Measurements from ENCODE around the gene NOS1AP. TPM values are rescaled to one million over a fixed set of nuclear protein-coding genes. Genes with fewer than 3 reads are reported as not detected.

Gene NOS1AP
- total RNA-seq, 1 experiment from 2014 or later: 14.7 TPM

DNA sequence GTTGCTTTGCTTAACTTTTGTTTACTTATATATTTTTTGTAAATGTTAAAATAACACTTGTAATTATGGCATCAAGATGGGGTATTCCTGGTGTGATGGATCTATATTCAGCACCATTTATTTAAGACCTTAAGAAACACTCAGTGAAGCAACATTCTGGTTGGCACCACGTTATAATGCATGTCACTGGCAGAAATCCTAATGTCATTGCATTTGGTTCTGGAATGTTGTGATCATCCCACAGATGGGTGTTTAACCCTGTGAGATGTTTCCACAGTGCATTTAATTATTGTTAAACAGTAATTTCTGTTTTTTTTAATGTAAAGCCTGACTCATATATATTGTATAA is 116.5 kb downstream of the NOS1AP start (continued):
- TF ChIP-seq IRF2 (CRISPR knock-in tag; IDR thresholded peaks at IDR 0.05; ENCODE audit: borderline replicate concordance, low read depth): no peak
- TF ChIP-seq, protein P1, sequence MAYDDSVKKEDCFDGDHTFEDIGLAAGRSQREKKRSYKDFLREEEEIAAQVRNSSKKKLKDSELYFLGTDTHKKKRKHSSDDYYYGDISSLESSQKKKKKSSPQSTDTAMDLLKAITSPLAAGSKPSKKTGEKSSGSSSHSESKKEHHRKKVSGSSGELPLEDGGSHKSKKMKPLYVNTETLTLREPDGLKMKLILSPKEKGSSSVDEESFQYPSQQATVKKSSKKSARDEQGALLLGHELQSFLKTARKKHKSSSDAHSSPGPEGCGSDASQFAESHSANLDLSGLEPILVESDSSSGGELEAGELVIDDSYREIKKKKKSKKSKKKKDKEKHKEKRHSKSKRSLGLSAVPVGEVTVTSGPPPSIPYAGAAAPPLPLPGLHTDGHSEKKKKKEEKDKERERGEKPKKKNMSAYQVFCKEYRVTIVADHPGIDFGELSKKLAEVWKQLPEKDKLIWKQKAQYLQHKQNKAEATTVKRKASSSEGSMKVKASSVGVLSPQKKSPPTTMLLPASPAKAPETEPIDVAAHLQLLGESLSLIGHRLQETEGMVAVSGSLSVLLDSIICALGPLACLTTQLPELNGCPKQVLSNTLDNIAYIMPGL (CRISPR knock-in tag; IDR thresholded peaks at IDR 0.05): no peak

DNA sequence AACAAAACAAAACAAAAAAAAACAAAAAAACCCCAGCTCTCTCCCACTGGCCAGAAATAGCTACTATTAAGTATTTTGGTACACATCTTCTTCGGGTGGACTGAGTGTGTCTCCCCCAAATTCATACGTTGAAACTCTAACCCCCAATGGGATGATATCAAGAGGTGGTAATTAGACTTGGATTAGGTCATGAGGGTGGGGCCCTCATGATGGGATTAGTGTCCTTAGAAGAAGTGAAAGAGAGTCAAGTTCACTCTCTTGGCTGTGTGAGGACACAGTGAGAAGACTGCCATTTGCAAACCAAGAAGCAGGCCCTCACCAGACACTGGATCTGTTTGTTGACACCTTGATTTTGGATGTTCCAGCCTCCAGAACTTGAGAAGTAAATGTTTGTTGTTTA is 116.9 kb downstream of the NOS1AP start:
- ATAC-seq (no peak), DNase-seq (ENCODE audit: low spot score) (no peak)
- no peaks in the 10 kb centered on the region for H3K27me3 Mint-ChIP-seq (ENCODE audit: low read depth)
- ChIA-PET CTCF (no interaction called here), POLR2A (no interaction called here)
- H3K9me3 Mint-ChIP-seq: peaks cover 6% of the 10 kb centered on the region
- peaks cover 11% of the 10 kb centered on the region; the same call in 1 of the 2 replicates for H3K36me3 Mint-ChIP-seq
- TF ChIP-seq EMX1 (CRISPR knock-in tag; IDR thresholded peaks at IDR 0.05) (no peak), ZNF219 (CRISPR knock-in tag; IDR thresholded peaks at IDR 0.05; ENCODE audit: borderline replicate concordance) (no peak), IRF2 (CRISPR knock-in tag; IDR thresholded peaks at IDR 0.05; ENCODE audit: borderline replicate concordance, low read depth) (no peak)
- TF ChIP-seq, protein P2, sequence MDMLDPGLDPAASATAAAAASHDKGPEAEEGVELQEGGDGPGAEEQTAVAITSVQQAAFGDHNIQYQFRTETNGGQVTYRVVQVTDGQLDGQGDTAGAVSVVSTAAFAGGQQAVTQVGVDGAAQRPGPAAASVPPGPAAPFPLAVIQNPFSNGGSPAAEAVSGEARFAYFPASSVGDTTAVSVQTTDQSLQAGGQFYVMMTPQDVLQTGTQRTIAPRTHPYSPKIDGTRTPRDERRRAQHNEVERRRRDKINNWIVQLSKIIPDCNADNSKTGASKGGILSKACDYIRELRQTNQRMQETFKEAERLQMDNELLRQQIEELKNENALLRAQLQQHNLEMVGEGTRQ (CRISPR knock-in tag; IDR thresholded peaks at IDR 0.05): no peak
- H3K27ac Mint-ChIP-seq: no peak overlapping the region
- no peak overlapping the region for H3K4me3 Mint-ChIP-seq
- H3K4me1 Mint-ChIP-seq: peaks cover 21% of the 10 kb centered on the region

DNA sequence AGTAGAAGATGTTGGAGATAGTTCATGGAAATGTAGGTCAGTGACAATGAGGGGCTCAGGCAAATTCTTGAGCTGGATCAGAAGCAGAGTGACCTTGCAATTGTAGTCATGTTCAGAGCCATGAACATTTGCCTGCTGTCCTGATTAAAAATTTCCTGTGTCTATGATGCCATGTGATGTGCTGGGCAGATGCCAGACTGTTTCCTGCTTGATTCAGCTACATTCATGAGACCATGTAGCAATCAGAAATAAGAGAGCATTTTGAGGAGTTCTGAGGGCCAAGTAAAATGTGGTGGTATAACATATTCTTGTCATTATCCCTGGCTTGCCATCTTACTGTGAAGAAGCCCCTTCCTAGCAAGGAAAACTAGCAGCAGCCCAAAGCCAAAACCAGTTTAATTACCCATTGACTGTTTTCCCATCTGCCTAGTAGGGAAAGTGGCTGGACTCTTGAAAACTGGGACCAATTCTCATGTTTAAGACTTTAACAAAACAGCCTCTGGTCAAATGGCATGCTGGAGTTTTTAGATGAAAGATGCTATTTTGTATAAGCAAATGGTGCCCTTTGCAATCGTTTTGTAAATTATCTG is 118.3 kb downstream of the NOS1AP start:
- peaks cover 6% of the 10 kb centered on the region for H3K9me3 Mint-ChIP-seq
- peaks cover 8% of the 10 kb centered on the region; the same call in 1 of the 2 replicates for H3K36me3 Mint-ChIP-seq
- H3K4me1 Mint-ChIP-seq: peaks cover 31% of the 10 kb centered on the region
- TF ChIP-seq NR2C2 (CRISPR knock-in tag; IDR thresholded peaks at IDR 0.05) (no peak), HMGA2 (CRISPR knock-in tag; IDR thresholded peaks at IDR 0.05) (no peak), ZNF121 (CRISPR knock-in tag; IDR thresholded peaks at IDR 0.05) (no peak), JAZF1 (CRISPR knock-in tag; IDR thresholded peaks at IDR 0.05) (no peak), FOXP1 (CRISPR knock-in tag; IDR thresholded peaks at IDR 0.05; ENCODE audit: borderline replicate concordance) (no peak), ZNF232 (CRISPR knock-in tag; IDR thresholded peaks at IDR 0.05) (no peak), ZNF396 (CRISPR knock-in tag; IDR thresholded peaks at IDR 0.05; ENCODE audit: borderline replicate concordance) (no peak), TEAD1 (CRISPR knock-in tag; IDR thresholded peaks at IDR 0.05) (no peak)
- TF ChIP-seq, protein P1 (CRISPR knock-in tag; IDR thresholded peaks at IDR 0.05): no peak
- H3K27ac Mint-ChIP-seq: no peak overlapping the region; the same call in 1 of the 2 replicates
- H3K27me3 Mint-ChIP-seq (ENCODE audit: low read depth): no peaks in the 10 kb centered on the region
- ChIA-PET CTCF (interaction anchor here (0.9 kb wide), 1 partner anchor 132 kb away, joined by 3 read pairs; no protein-coding TSS in a partner anchor), POLR2A (no interaction called here)
- ATAC-seq: no peak
- no peak for DNase-seq (ENCODE audit: low spot score)
- H3K4me3 Mint-ChIP-seq: no peak overlapping the region

DNA sequence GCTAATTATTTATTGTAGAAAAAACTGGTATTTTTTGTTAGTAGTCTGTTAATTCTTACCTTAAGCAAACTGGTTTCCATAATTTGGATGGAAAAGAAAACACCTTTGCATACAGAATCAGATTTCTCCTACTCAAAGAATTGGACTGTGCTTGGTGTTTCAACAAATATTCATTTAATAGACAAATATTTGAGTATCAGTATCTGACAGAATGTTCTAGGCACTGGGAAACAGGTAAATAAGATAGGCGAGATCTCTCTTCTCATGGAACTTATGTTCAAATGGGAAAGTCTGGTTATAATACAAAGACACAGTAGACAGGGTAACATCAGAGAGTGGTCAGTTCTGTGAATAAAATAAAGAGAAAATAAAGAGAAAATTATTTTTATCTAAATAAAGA is 119.9 kb downstream of the NOS1AP start:
- Mint-ChIP-seq H3K27me3 (ENCODE audit: low read depth) (no peaks in the 10 kb centered on the region), H3K4me1 (peaks cover 31% of the 10 kb centered on the region), H3K36me3 (peaks cover 8% of the 10 kb centered on the region; the same call in 1 of the 2 replicates), H3K27ac (no peak overlapping the region), H3K4me3 (no peak overlapping the region), H3K9me3 (peaks cover 6% of the 10 kb centered on the region)
- ATAC-seq (no peak), DNase-seq (ENCODE audit: low spot score) (no peak)
- TF ChIP-seq, protein P3, sequence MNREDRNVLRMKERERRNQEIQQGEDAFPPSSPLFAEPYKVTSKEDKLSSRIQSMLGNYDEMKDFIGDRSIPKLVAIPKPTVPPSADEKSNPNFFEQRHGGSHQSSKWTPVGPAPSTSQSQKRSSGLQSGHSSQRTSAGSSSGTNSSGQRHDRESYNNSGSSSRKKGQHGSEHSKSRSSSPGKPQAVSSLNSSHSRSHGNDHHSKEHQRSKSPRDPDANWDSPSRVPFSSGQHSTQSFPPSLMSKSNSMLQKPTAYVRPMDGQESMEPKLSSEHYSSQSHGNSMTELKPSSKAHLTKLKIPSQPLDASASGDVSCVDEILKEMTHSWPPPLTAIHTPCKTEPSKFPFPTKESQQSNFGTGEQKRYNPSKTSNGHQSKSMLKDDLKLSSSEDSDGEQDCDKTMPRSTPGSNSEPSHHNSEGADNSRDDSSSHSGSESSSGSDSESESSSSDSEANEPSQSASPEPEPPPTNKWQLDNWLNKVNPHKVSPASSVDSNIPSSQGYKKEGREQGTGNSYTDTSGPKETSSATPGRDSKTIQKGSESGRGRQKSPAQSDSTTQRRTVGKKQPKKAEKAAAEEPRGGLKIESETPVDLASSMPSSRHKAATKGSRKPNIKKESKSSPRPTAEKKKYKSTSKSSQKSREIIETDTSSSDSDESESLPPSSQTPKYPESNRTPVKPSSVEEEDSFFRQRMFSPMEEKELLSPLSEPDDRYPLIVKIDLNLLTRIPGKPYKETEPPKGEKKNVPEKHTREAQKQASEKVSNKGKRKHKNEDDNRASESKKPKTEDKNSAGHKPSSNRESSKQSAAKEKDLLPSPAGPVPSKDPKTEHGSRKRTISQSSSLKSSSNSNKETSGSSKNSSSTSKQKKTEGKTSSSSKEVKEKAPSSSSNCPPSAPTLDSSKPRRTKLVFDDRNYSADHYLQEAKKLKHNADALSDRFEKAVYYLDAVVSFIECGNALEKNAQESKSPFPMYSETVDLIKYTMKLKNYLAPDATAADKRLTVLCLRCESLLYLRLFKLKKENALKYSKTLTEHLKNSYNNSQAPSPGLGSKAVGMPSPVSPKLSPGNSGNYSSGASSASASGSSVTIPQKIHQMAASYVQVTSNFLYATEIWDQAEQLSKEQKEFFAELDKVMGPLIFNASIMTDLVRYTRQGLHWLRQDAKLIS (CRISPR knock-in tag; IDR thresholded peaks at IDR 0.05; ENCODE audit: borderline replicate concordance): no peak
- TF ChIP-seq, protein P2 (CRISPR knock-in tag; IDR thresholded peaks at IDR 0.05): no peak
- TF ChIP-seq JAZF1 (CRISPR knock-in tag; IDR thresholded peaks at IDR 0.05) (no peak), GTF2I (CRISPR knock-in tag; conservative IDR thresholded peaks at IDR 0.05) (no peak), TCF7 (CRISPR knock-in tag; IDR thresholded peaks at IDR 0.05; ENCODE audit: low read depth) (no peak)
- TF ChIP-seq, protein P4, sequence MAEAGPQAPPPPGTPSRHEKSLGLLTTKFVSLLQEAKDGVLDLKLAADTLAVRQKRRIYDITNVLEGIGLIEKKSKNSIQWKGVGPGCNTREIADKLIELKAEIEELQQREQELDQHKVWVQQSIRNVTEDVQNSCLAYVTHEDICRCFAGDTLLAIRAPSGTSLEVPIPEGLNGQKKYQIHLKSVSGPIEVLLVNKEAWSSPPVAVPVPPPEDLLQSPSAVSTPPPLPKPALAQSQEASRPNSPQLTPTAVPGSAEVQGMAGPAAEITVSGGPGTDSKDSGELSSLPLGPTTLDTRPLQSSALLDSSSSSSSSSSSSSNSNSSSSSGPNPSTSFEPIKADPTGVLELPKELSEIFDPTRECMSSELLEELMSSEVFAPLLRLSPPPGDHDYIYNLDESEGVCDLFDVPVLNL (CRISPR knock-in tag; IDR thresholded peaks at IDR 0.05; ENCODE audit: borderline replicate concordance, low read depth): no peak
- TF ChIP-seq, protein P5, sequence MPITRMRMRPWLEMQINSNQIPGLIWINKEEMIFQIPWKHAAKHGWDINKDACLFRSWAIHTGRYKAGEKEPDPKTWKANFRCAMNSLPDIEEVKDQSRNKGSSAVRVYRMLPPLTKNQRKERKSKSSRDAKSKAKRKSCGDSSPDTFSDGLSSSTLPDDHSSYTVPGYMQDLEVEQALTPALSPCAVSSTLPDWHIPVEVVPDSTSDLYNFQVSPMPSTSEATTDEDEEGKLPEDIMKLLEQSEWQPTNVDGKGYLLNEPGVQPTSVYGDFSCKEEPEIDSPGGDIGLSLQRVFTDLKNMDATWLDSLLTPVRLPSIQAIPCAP (CRISPR knock-in tag; IDR thresholded peaks at IDR 0.05): no peak
- ChIA-PET CTCF (no interaction called here), POLR2A (no interaction called here)

Data from WTC11 (cell line).